NAMALWA (cell line): Measurements from ENCODE around the gene TRPV4.
"Not testable (repeated sequence)": the region's sequence is repeated elsewhere in the genome, so short reads cannot be mapped to it uniquely, and the experiment has no call there.

Experiments used
- DNase-seq: peaks from one replicate; pipeline ENCODE4 v3.0.0-alpha.2; 2015; ENCODE audit warnings: low spot score

The TRPV4 gene

DNA sequence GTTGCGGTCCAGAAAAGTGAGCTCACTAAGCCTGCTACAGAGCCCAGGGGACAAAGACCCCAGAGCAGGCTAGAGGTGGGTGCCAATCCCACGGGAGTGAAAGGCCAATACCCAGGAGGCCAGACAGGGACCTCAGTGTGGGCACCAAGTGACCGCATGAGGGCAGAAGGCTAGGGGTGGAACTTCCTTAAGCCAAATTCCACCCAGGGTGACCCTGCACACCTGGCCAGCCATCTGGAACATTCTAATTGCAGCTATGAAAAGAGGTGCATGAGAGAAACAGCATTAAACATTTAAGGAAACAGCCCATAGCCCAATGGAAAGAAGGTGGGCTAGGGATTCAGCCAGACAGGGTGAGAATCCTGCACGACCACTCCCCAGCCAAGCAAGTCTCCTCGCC is 27.8 kb upstream of the TRPV4 start:
- DNase-seq = no peak

DNA sequence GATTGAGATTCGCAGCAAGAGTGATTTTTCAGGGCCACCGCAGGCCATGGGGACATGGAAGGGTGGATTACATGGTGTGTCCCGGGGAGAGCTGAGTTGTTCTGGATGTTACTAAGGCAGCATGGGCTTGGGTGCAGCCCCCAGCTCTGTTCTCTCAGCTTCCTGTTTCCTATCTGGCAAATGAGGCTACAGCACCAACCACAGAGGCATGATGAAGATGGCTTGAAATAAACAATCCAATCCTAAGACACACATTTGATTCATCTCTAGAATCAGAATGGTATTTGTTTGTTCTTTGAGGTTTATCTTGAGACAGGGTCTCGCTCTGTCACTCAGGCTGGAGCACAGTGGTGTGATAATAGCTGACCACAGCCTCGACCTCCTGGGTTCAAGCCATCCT is 25.6 kb upstream of the TRPV4 start:
- no peak for DNase-seq

DNA sequence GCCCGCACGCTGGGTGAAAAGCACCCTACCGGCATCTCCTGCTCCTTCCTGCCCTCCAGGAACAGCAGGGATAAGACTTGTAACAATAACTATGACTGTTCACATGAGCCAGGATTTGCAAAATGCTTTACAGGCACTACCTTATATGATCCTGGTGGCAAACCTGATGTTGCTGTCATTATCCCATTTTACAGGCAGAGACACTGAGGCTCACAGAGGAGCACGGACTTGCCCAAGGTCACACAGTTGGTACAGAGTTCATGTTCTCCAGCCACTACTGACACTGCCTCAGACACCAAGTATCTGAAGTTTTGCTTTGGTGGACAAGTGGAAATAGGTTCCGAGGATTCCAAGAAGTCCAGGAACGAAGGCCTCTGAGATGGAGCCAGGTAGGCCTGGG is 24.5 kb upstream of the TRPV4 start:
- no peak for DNase-seq

DNA sequence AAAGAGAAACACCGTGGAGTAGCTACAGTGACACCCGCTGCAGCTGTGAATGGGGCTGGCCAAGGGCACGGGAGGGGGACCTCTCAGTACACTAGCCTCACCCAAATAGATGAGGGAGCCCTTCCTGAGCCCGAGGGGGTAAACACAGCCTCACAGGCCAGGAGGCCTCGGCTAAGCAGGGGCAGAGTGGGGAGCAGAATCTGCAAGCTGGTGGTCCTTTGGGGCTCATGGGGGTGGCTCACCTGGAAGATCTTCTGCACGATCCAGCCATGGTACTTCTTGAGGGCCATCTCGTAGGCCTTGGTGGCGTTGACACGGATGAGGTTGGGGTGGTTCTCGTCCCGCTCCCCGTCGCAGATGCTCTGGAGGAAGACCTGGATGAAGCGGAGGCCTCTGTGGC is 22.2 kb upstream of the TRPV4 start:
- DNase-seq = no peak

DNA sequence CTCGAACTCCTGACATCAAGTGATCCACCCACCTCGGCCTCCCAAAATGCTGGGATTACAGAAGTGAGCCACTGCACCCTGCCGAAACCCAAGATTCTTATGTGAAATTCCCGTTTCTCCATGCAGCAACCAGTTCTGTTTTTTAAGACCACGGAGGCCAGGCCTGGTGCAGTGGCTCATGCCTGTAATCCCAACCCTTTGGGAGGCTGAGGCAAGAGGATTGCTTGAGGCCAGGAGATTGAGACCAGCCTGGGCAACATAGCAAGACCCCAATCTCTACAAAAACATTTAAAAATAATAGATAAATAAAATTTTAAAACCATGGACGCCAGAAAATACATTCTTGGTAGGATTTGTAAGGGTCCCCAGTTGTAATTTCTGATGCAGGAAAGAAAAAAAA is 17.3 kb upstream of the TRPV4 start:
- not testable (repeated sequence) for DNase-seq

DNA sequence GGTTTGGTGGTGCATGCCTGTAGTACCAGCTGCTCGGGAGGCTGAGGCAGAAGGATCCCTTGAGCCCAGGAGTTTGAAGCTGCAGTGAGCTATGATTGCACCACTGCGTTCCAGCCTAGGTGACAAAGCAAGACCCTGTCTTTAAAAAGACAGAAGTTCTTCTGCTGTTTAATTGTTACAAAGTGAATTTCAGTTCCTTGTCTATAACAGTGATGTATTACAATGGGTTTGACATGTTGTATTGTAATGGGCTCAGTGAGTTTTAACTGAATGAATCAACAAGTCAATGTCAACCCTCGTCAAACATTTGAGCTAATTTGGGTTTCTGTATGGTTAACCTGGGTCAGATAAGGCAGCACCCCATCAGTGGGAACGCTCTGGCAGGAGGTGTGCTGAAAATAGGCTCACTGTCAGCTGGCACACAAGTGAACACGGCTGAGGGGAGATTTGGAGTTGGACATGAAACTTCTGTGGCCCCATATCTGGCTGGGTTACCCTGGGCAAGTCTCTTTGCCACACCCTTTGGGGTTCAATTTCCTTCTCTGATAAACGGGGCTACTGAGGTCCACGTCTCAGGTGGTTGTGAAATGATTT is 14.0 kb upstream of the TRPV4 start:
- DNase-seq = no peak

DNA sequence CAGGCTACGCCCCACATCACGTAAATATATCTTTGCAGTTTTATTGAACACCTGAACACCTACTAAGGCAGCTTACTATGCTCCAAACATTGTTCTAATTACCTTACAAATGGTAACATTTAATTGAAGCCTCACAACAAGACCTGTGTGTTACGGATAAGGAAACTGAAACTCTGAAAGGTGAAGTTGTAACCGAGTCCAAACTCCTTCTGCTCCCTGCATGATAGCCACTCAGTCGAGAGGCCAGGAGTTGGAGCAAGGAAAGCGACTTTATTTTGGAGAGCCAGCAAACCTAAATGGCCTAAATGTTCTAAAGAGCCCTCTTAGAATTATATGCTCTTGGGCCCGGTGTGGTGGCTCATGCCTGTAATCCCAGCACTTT is 12.6 kb upstream of the TRPV4 start:
- no peak for DNase-seq

DNA sequence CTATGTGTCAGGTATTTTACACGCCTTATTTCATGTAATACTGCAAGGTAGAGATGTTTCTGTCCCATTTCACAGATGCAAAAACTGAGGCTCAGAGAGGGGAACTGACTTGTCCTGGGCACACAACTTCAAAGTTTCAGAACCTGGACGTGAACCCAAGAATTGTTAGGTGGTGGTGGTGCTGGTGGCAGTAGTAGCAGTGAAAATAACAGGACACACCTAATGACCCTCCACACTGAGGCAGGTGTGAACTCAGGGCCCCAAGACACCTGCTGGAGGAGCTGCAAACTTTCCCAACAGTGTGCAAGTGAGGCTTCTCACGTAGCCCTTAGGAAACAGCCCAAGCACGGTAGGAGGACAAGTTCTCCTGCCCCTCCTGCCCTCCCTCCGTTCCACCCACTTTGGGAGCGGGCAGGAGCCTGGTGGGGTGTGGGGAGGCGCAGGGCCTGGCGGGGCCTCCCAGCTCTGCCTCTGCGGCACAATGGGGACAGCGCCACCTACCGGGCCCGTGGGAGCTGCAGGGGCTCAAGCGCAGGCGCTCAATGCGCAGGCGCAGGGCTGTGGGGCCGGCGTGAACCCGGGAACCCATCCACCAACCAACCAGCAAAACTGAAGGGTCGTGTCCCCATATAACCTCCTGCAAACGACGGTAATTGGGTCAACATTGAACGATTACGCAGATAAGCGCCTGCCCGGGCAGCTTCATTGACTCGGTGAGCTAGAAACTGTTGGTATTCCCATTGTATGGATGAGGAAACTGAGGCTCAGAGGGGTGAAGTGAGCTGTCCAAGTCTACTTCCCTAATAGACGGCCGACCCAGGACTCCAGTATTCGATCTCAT is 12.0 kb upstream of the TRPV4 start:
- DNase-seq = peak; percentile 89

DNA sequence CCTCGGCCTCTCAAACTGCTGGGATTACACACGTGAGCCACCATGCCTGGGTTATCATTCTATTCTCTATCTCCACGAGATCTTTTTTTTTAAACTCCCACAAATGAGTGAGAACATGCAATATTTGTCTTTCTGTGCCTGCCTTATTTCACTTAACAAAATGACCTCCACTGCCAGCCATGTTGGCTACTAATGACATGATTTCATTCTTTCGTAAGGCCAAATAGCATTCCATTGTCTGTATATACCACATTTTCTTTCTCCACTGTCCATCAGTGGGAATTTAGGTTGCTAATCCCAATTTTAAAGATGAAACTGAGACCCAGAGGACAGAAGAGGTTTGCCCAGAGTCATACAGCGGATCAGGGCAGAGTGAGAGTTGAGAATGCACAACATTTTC is 10.9 kb upstream of the TRPV4 start:
- no peak for DNase-seq

DNA sequence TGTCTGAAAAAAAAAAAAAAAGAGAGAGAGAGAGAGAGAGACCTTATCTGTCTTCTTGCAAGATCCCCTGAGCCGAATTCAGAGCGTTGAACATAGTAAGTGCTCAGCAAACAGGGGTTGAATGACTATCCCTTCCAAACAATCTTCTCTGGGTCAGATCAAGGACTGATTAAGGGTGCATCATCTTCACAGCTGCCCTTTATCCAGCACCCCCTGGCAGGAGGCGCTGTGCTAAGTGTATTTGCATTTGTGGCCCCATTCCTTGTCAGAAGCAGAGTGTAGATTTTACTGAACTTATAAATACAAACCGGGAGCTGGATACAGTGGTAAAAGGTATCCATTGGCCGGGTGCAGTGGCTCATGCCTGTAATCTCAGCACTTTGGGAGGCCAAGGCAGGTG is 8.8 kb upstream of the TRPV4 start:
- DNase-seq = no peak

DNA sequence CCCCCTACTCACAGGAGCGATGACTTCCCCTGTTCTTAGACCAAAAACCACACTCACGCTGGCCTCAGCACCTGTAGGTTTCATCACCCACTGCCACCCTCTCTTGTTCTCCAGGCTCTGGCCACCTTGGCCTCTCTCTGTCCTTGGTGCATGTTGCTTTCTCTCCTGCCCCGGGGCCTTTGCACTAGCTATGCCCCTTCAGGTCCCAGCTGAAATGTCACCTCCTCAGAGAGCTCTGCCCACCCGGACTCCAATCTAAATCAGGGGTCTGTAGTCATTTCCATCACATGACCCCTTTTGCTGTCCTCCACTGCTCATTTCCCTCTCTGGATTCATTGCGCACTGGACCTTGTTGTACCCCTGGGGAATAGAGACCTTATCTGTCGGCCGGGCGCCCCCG is 8.2 kb upstream of the TRPV4 start:
- no peak for DNase-seq

DNA sequence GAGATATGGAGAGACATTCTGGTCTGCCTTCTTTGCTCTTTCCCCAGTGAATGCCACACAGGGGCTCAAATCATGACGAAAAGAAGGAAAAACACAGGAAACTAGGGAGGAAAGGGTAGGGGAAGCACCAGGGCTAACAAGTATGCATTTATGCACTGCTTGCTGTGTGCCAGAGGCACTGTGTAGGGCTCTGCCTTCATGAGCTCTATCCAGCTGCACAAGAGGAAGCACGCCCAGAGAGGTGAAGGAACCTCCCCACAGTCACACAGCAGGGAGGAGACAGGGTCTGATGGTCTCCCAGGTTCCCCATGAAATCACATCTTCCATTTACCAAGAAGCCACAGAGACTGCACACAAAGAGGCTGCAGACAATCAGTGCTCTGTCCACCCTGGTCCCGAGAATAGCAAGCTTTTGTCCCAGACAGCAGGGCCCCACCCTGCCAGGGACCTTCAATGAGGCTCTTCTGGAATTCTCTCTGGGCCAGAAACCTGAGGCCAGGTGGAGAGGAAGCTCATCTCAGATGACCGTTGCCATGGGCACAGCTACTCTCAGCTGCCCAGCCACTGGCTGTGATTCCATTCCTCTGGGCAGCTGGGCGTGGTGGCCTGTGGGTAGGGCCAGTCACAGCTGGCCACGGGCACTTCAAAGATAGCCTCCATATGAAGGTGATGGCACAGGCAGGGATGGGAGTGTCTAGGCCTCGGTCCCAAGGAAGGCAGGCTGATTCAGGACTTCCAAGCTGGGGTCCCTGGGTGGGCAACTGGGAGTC is 7.3 kb upstream of the TRPV4 start:
- DNase-seq = no peak

DNA sequence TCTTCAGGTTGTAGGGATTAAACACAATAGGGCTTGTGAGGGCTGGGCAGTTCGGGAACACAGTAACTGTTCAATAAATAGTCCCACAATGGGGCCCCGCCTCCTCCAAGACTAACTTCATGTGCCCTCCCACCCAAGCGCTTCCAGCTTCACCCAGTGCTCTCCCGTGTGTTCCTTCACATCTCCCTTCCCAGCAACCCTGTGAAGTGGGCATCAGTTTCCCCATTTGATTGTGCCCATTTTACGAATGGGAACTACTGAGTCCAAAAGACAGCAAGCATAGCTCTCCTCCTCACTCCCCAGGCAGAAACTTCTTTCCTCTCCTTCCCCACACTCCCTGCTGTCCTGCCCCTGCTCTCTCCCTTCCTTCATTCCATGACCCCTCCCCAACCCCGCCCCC is 6.2 kb upstream of the TRPV4 start:
- no peak for DNase-seq

DNA sequence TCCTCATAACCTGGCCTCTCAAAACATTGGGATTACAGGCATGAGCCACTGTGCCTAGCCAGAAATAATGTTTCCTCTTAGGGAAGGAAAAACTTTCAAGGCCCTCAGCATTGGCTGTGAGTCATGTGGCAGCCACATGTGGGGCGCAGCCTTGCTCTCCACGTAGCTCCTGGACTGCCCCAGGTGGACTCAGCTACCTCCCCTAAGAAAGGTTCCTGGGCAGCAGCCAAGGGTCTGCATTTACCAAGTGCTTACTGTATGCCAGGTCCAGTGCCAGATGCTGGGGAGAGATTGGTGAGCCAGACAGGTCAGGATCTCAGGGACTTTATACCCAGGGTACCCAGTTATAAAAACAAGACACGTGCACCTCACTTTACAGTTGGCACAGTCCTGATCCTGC is 3.7 kb upstream of the TRPV4 start:
- DNase-seq = no peak

DNA sequence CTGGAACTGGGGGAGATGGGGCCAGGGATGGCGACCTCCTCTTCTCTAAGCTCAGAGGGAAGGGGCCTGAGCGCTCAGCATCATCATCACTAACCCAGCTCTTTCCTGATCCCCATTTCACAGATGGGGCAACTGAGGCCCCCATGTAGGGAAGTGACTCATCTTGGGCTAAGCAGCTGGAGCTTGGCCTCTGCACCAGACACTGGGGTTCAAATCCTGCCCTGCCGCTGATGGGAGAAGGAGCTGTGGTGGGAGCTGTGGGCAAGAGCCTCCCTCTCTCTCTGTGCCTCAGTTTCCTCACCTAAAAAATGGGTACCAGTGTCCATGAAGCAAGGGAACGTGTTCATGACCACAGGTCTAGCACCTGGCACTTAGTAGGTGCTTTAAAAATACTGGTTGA is 2.6 kb upstream of the TRPV4 start:
- DNase-seq = no peak

DNA sequence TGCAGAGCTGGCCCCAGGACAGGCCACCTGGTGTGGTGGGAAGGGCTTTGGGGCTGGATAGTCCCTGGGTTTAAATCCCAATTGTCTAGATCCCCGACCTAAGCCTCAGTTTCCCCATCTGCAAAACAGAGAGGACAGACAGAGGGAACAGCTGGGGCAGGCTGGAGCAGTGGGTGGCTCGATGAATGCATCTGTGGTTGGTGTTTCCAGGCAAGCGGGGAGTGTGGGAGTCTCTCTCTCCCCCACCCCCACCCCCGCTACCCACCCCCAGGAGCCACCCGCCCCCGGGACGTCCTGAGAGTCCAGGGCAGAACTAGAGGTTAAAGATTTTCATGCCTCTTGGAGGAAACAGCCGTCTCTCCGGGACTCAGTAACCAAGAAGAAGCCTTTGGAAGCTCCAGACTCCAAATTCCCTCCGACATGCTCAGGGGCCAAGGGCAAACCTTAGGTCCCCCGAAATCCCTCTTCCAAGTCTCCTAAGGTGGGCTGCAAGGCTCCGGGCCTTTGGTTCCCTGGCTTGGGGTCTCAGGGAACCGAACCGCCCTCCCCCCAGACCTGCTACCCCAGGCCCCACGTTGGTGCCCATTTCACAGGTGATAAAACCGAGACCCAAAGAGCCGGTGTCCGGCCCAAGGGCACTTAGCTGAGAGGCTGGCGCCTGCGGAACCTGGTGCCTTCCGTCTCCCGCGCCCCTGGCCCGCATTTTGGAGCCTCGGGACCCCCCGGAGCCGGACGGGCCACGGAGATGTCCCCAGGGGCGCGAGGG is 474 bp downstream of the TRPV4 start:
- no peak for DNase-seq

DNA sequence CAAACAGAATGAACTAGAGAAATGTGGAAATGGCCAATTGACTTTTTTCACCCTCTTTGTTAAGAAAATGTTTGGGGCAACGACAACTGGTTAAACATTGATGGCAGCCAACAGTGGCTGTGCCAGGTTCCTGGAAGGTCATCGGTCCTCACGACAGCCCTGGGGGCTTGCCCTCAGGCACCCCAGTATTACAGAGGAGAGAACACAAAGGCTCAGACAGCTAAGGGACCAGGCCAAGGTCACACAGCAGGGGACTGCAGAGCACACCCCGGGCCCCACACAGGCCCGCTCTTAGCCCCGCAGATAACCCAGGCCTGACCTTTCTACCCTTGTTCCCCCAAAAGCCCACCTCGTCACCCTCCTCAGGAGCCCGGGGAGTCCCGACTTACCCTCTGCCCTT is 1.3 kb downstream of the TRPV4 start:
- DNase-seq = no peak

DNA sequence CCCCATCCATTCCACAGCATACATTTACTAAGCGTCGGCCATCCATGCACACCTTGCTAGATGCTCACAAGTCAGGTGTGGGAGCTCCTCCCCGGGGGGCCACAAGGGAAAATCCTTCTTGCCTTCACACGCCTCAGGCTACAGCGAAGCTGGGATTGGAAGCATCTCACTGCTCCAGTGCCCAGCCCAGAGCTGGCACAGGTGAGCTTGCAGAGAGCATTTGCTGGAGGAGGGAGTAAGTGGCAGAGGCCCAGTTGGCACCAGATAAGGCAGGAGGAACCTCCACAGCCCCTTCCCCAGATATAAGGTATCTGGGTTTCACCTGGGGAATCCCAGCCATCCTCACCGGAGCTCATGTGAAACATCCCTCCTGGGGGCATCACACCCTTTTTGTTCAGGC is 1.8 kb downstream of the TRPV4 start:
- DNase-seq = no peak

DNA sequence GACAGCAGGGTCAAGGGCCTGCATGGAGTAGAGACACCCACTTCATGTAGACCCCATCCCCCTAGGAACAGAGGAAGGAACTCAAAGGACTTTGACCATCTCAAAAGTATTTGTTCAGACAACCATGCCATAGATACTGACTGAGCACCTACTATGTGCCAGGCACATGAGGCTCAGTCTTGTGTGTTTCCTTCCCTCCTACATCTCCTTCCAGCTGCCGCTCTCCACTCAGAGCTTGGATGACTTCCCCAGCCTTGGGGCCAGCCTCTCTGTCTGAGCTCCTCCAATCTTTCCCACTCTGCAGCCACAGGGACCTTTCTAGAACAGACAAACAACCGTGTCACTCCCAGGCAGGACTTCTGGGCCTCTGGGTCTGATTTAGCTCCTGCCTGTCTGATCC is 2.5 kb downstream of the TRPV4 start:
- DNase-seq = no peak

DNA sequence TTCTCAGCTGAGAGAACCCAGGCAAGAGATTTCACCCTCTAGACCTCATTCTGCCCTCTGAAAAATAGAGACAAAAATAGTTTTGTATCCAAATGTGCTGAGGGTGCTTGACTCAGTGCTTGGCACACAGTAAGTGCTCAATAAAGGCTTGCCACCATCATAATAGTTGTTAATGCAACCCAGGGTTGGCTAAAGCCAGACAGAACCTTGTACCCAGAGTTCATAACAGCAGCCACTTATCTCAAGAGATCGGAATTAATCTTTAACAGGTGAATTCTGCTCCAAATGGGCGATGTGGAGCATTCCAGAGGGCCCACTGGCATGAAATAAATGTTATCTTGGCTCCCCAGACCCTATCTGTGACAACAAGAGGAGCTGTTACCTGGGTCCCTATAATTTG is 2.9 kb downstream of the TRPV4 start:
- no peak for DNase-seq

DNA sequence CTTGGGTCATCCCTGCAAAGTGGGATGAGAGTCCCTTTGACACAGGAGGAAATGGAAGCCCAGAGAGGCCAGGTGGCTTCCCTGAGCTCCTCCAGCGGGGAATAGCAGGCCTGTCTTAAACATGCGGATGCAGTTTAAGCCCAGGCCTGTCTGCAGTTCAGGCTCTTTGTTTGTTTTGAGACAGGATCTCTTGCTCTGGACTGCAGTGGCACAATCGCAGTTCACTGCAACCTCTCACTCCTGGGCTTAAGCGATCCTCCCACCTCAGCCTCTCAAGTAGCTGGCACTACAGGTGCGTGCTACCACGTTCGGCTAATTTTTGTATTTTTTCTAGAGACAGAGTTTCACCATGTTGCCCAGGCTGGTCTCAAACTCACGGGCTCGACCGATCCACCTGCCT is 3.5 kb downstream of the TRPV4 start:
- DNase-seq = no peak

DNA sequence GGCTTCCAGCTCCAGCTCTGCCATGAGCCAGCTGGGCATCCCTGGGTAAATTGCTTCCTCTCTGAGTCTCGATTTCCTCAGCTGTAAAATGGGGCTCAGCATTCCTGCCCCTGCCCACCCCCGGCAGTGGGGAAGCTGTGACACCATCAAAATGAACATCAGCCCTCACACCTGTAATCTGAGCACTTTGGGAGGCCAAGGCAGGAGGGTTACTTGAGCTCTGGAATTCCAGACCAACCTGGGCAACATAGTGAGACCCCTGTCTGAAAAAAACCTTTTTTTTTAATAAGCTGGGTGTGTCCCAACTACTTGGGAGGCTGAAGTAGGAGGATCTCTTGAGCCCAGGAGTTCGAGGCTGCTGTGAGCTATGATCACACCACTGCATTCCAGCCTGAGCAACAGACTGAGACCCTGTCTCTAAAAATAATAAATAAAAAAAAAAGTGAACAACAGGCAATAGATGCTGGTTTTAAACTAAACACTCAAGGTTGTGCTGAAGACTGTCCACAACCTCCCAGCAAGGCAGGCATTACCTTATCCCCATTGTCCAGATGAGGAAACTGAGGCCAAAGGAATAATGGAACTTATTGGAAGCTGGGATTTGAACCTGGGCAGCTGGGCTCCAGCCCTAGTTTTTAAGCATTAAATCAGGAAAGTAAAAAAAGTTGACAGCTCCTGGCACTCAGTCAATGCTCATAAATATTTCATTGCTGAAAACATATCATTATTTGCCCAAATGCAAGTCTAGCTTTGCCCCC is 4.3 kb downstream of the TRPV4 start:
- DNase-seq = no peak
